ENCODE measurements around the gene ZNF415.

ZNF415 gene

GRCh38 chr19:53091413-53092254, 41.1 kb downstream of the ZNF415 start:
- Mint-ChIP-seq H3K4me3 (no peak overlapping the region), H3K27me3 (no peaks in the 10 kb centered on the region), H3K4me1 (peaks cover 6% of the 10 kb centered on the region), H3K36me3 (peaks cover 79% of the 10 kb centered on the region), H3K27ac (no peak overlapping the region), H3K9me3 (peaks cover 5% of the 10 kb centered on the region)
- no peak for ATAC-seq

DNA sequence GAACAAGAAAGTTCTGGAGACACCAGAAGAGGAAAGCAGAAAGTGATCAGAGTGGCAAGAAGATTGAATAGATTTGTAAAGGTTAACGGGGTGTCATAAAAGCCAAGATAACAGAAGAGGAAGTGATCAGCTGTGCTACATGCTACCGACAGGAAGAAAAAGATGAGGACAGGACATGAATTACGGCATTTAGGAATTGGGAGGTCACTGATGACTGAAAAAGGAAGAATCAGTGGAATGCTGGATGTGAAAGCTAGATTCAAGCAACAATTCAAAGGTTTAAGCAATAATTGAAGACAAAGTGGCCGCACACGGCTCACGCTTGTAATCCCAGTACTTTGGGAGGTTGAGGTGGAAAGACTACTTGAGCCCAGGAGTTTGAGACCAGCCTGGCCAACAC, 44.6 kb downstream of the ZNF415 start:
- Mint-ChIP-seq H3K9me3 (peaks cover 6% of the 10 kb centered on the region), H3K27ac (no peak overlapping the region), H3K27me3 (no peaks in the 10 kb centered on the region), H3K4me1 (peaks cover 6% of the 10 kb centered on the region), H3K4me3 (no peak overlapping the region), H3K36me3 (peaks cover 86% of the 10 kb centered on the region)
- ATAC-seq, result no peak

GRCh38 chr19:53086949-53087348, 45.8 kb downstream of the ZNF415 start:
- H3K27me3 Mint-ChIP-seq, result no peaks in the 10 kb centered on the region
- H3K4me1 Mint-ChIP-seq, result peaks cover 6% of the 10 kb centered on the region
- ATAC-seq, result no peak
- H3K4me3 Mint-ChIP-seq, result no peak overlapping the region
- peaks cover 9% of the 10 kb centered on the region for H3K9me3 Mint-ChIP-seq
- H3K36me3 Mint-ChIP-seq, result peaks cover 92% of the 10 kb centered on the region
- no peak overlapping the region for H3K27ac Mint-ChIP-seq

DNA sequence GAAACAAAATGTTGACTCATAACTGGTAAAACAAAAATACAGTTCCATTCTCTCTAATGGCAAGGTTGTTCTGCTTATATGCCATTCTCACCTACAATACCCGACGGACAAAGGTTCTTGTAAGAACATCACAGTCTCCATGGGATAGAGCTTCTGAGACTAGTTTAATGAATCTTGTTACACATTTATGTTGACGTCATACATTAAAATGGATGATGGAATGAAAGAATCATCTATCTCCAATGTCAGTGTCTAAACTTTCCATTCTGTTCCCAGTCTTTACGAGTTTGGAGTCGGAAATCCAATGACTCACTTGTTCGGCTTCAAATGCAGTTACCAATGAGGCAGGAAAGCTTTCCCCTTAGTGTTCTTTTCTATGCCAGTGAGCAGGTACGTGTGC, 47.2 kb downstream of the ZNF415 start:
- no peak overlapping the region for H3K4me3 Mint-ChIP-seq

GRCh38 chr19:53082929-53083328, 49.8 kb downstream of the ZNF415 start:
- Mint-ChIP-seq H3K4me3 (no peak overlapping the region), H3K4me1 (peaks cover 8% of the 10 kb centered on the region), H3K27ac (no peak overlapping the region), H3K27me3 (no peaks in the 10 kb centered on the region), H3K9me3 (peaks cover 20% of the 10 kb centered on the region), H3K36me3 (peaks cover 98% of the 10 kb centered on the region)
- no peak for ATAC-seq

More for the DNA sequence above, 47.2 kb downstream of the ZNF415 start:
- Mint-ChIP-seq H3K27ac (no peak overlapping the region), H3K4me1 (peaks cover 6% of the 10 kb centered on the region), H3K27me3 (no peaks in the 10 kb centered on the region), H3K36me3 (peaks cover 92% of the 10 kb centered on the region), H3K9me3 (peaks cover 14% of the 10 kb centered on the region)
- no peak for ATAC-seq

GRCh38 chr19:53079313-53079924, 53.3 kb downstream of the ZNF415 start:
- Mint-ChIP-seq H3K27ac (no peak overlapping the region), H3K4me3 (no peak overlapping the region), H3K9me3 (peaks cover 30% of the 10 kb centered on the region), H3K36me3 (peaks cover 100% of the 10 kb centered on the region), H3K4me1 (peaks cover 8% of the 10 kb centered on the region), H3K27me3 (no peaks in the 10 kb centered on the region)
- ATAC-seq, result no peak

- ATAC-seq, result no peak
- H3K36me3 Mint-ChIP-seq, result peaks cover 100% of the 10 kb centered on the region
- no peaks in the 10 kb centered on the region for H3K27me3 Mint-ChIP-seq
- H3K27ac Mint-ChIP-seq, result no peak overlapping the region
- H3K4me3 Mint-ChIP-seq, result no peak overlapping the region
- peaks cover 8% of the 10 kb centered on the region for H3K4me1 Mint-ChIP-seq
- H3K9me3 Mint-ChIP-seq, result peaks cover 33% of the 10 kb centered on the region
Measured at GRCh38 chr19:53078668-53079067, 54.0 kb downstream of the ZNF415 start.

- Mint-ChIP-seq H3K36me3 (peaks cover 100% of the 10 kb centered on the region), H3K4me3 (no peak overlapping the region), H3K27ac (no peak overlapping the region), H3K27me3 (no peaks in the 10 kb centered on the region), H3K4me1 (peaks cover 8% of the 10 kb centered on the region), H3K9me3 (peaks cover 34% of the 10 kb centered on the region)
- ATAC-seq, result no peak
Measured at GRCh38 chr19:53076984-53077383, 55.7 kb downstream of the ZNF415 start.

GRCh38 chr19:53068834-53069233, 63.9 kb downstream of the ZNF415 start:
- Mint-ChIP-seq H3K9me3 (peaks cover 36% of the 10 kb centered on the region), H3K27me3 (no peaks in the 10 kb centered on the region), H3K4me3 (no peak overlapping the region), H3K36me3 (peaks cover 82% of the 10 kb centered on the region), H3K27ac (no peak overlapping the region), H3K4me1 (no peaks in the 10 kb centered on the region)
- no peak for ATAC-seq

DNA sequence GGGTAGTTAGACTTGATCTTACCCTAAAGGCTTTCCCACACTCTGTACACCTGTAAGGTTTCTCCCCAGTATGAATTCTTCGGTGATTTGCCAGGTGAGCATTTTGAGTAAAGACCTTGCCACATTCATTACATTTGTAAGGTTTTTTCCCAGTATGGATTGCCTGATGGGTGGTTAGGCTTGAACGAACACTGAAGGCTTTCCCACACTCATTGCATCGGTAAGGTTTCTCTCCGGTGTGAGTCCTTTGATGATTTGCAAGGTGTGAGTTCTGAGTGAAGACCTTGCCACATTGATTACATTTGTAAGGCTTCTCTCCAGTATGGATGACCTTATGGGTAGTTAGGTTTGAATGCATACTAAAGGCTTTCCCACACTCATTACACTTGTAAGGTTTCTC, 64.5 kb downstream of the ZNF415 start:
- H3K9me3 Mint-ChIP-seq, result peaks cover 35% of the 10 kb centered on the region

GRCh38 chr19:53057904-53058580, 74.7 kb downstream of the ZNF415 start:
- Mint-ChIP-seq H3K27me3 (peaks cover 19% of the 10 kb centered on the region), H3K4me1 (no peaks in the 10 kb centered on the region), H3K4me3 (no peak overlapping the region), H3K27ac (no peak overlapping the region), H3K9me3 (peaks cover 33% of the 10 kb centered on the region), H3K36me3 (peaks cover 12% of the 10 kb centered on the region)
- no peak for ATAC-seq

More for the DNA sequence above, 64.5 kb downstream of the ZNF415 start:
- Mint-ChIP-seq H3K4me1 (no peaks in the 10 kb centered on the region), H3K36me3 (peaks cover 76% of the 10 kb centered on the region), H3K27ac (no peak overlapping the region), H3K27me3 (no peaks in the 10 kb centered on the region), H3K4me3 (no peak overlapping the region)
- ATAC-seq, result no peak
